Activated naive CD4-positive, alpha-beta T cell treated with anti-CD3 and anti-CD28 coated beads, Interleukin-2, amount 50 U/mL, for 16 hours (primary cell): Measurements from ENCODE around the gene TH.

Source experiments
- DNase-seq: peaks from one replicate; pipeline ENCODE4 v3.0.0-alpha.2; 2020

TH gene

GRCh38 chr11:2157294-2158040 is 14.1 kb downstream of the TH start:
- DNase-seq, result no peak

GRCh38 chr11:2156416-2157182 is 15.0 kb downstream of the TH start:
- DNase-seq, result peak; percentile 56

- no peak for DNase-seq
Observed at GRCh38 chr11:2155511-2155910, 16.1 kb downstream of the TH start.

- no peak for DNase-seq
Observed at GRCh38 chr11:2154889-2155288, 16.7 kb downstream of the TH start.

- DNase-seq, result no peak
Observed at GRCh38 chr11:2154195-2154585, 17.4 kb downstream of the TH start.

- DNase-seq, result no peak
Observed at GRCh38 chr11:2153581-2154194, 17.9 kb downstream of the TH start.

- DNase-seq, result peak; percentile 81
Observed at GRCh38 chr11:2151500-2152257, 19.9 kb downstream of the TH start.

- DNase-seq, result no peak
Observed at GRCh38 chr11:2149864-2150847, 21.5 kb downstream of the TH start.

- no peak for DNase-seq
Observed at GRCh38 chr11:2149460-2149859, 22.2 kb downstream of the TH start.

- DNase-seq, result no peak
Observed at GRCh38 chr11:2148595-2148994, 23.0 kb downstream of the TH start.

GRCh38 chr11:2147391-2147790 is 24.2 kb downstream of the TH start:
- DNase-seq, result no peak

GRCh38 chr11:2146051-2146450 is 25.6 kb downstream of the TH start:
- DNase-seq, result no peak

GRCh38 chr11:2144544-2145248 is 26.9 kb downstream of the TH start:
- DNase-seq, result no peak

GRCh38 chr11:2143799-2144543 is 27.6 kb downstream of the TH start:
- DNase-seq, result no peak

- no peak for DNase-seq
Observed at GRCh38 chr11:2143477-2143798, 28.2 kb downstream of the TH start.

- DNase-seq, result peak; percentile 56
Observed at GRCh38 chr11:2142762-2143202, 28.8 kb downstream of the TH start.

GRCh38 chr11:2142300-2142759 is 29.3 kb downstream of the TH start:
- DNase-seq, result no peak

- no peak for DNase-seq
Observed at GRCh38 chr11:2140411-2141400, 30.9 kb downstream of the TH start.
